Measurements from ENCODE around the gene GFPT2. TPM values are rescaled to one million over a fixed set of nuclear protein-coding genes. Genes with fewer than 3 reads are reported as not detected.

GFPT2 gene
- total and polyA plus RNA-seq, 2 experiments from 2014 or later: 45.2 to 75.3 TPM

DNA sequence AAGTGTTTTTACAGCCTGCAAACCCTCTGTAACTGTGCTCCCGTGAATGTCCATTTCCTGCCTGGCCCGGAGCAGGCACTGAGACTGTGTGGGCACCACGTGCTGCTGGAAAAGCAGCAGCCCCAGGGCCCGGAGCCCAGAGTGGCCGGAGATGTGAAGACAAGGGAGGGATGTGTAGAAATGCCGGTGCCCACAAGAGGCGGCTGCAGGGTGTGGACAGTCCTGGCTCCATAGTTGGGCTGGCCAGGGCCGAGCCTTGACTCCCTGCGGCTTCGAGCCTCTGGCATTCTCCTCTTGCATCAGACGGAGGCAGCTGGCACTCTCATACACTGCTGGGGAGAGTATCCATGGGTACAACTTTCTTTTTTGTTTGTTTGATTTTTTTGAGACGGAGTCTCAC lies 13.2 kb upstream of the GFPT2 start:
- H3K79me2 ChIP-seq (ENCODE audit: insufficient read depth): no peaks in the 10 kb centered on the region
- H3K4me1 ChIP-seq (ENCODE audit: insufficient read depth): peaks cover 9% of the 10 kb centered on the region
- no peaks in the 10 kb centered on the region for H3K27me3 ChIP-seq (replicated peaks; ENCODE audit: insufficient read depth)
- no peaks in the 10 kb centered on the region for H4K20me1 ChIP-seq (ENCODE audit: insufficient read depth)
- peak; percentile 78 for DNase-seq
- no peaks in the 10 kb centered on the region for H3K9me3 ChIP-seq (ENCODE audit: low read depth)
- H3K9me2 ChIP-seq (ENCODE audit: insufficient read depth): no peaks in the 10 kb centered on the region
- H3K9ac ChIP-seq: peak overlapping the region; percentile 24; the same call in 1 of the 2 replicates
- no peaks in the 10 kb centered on the region for H3F3A ChIP-seq (ENCODE audit: insufficient read depth)
- H2AFZ ChIP-seq: peak overlapping the region; percentile 81
- H3K4me2 ChIP-seq (ENCODE audit: unreplicated experiment): no peak overlapping the region
- H3K36me3 ChIP-seq (ENCODE audit: low read depth): no peaks in the 10 kb centered on the region
- 16% methylated on average over 12 of the region's 12 CpGs for WGBS, 2 experiments (ENCODE audit: low coverage in 1 of 2, low lambda C conversion rate in 2 of 2, missing lambda C conversion rate in 2 of 2)
- no peak overlapping the region for H3K4me3 ChIP-seq
- peak overlapping the region; percentile 16 for H3K27ac ChIP-seq
- TF ChIP-seq EZH2 (IDR thresholded peaks at IDR 0.05; ENCODE audit: insufficient read depth, poor library complexity, severe bottlenecking) (no peak), EZH2phosphoT487 (IDR thresholded peaks at IDR 0.05; ENCODE audit: insufficient read depth, low read depth) (no peak)
- in situ Hi-C loops (cut with MboI): no loop called here

GRCh38 chr5:180365829-180366228 lies 12.7 kb upstream of the GFPT2 start:
- Histone ChIP-seq H3K4me2 (ENCODE audit: unreplicated experiment) (no peak overlapping the region), H3K4me1 (ENCODE audit: insufficient read depth) (peaks cover 9% of the 10 kb centered on the region), H3F3A (ENCODE audit: insufficient read depth) (no peaks in the 10 kb centered on the region), H3K9ac (peak overlapping the region; percentile 24; the same call in 1 of the 2 replicates), H3K36me3 (ENCODE audit: low read depth) (no peaks in the 10 kb centered on the region), H3K4me3 (no peak overlapping the region), H3K9me3 (ENCODE audit: low read depth) (no peaks in the 10 kb centered on the region), H3K79me2 (ENCODE audit: insufficient read depth) (no peaks in the 10 kb centered on the region), H3K27me3 (replicated peaks; ENCODE audit: insufficient read depth) (no peaks in the 10 kb centered on the region), H3K27ac (peak overlapping the region; percentile 16), H3K9me2 (ENCODE audit: insufficient read depth) (no peaks in the 10 kb centered on the region), H4K20me1 (ENCODE audit: insufficient read depth) (no peaks in the 10 kb centered on the region), H2AFZ (peak overlapping the region; percentile 81)
- 74 to 75% methylated on average over 4 of the region's 4 CpGs for WGBS, 2 experiments (ENCODE audit: low coverage in 1 of 2, low lambda C conversion rate in 2 of 2, missing lambda C conversion rate in 2 of 2)
- in situ Hi-C loops (cut with MboI): no loop called here
- TF ChIP-seq EZH2phosphoT487 (IDR thresholded peaks at IDR 0.05; ENCODE audit: insufficient read depth, low read depth) (no peak), EZH2 (IDR thresholded peaks at IDR 0.05; ENCODE audit: insufficient read depth, poor library complexity, severe bottlenecking) (no peak)
- no peak for DNase-seq

- H3K4me2 ChIP-seq (ENCODE audit: unreplicated experiment): no peak overlapping the region
- H3K4me1 ChIP-seq (ENCODE audit: insufficient read depth): peaks cover 9% of the 10 kb centered on the region
- H3F3A ChIP-seq (ENCODE audit: insufficient read depth): no peaks in the 10 kb centered on the region
- no peaks in the 10 kb centered on the region for H3K9me3 ChIP-seq (ENCODE audit: low read depth)
- no peaks in the 10 kb centered on the region for H3K36me3 ChIP-seq (ENCODE audit: low read depth)
- DNase-seq: no peak
- H3K27me3 ChIP-seq (replicated peaks; ENCODE audit: insufficient read depth): no peaks in the 10 kb centered on the region
- H3K27ac ChIP-seq: no peak overlapping the region
- no peak for TF ChIP-seq EZH2phosphoT487 (IDR thresholded peaks at IDR 0.05; ENCODE audit: insufficient read depth, low read depth)
- TF ChIP-seq EZH2 (IDR thresholded peaks at IDR 0.05; ENCODE audit: insufficient read depth, poor library complexity, severe bottlenecking): no peak
- H2AFZ ChIP-seq: no peak overlapping the region
- H4K20me1 ChIP-seq (ENCODE audit: insufficient read depth): no peaks in the 10 kb centered on the region
- H3K9me2 ChIP-seq (ENCODE audit: insufficient read depth): no peaks in the 10 kb centered on the region
- no peak overlapping the region for H3K4me3 ChIP-seq
- 89 to 92% methylated on average over 10 of the region's 10 CpGs for WGBS, 2 experiments (ENCODE audit: low coverage in 1 of 2, low lambda C conversion rate in 2 of 2, missing lambda C conversion rate in 2 of 2)
- no peak overlapping the region for H3K9ac ChIP-seq
- in situ Hi-C loops (cut with MboI): no loop called here
- no peaks in the 10 kb centered on the region for H3K79me2 ChIP-seq (ENCODE audit: insufficient read depth)
These were observed 11.2 kb upstream of the GFPT2 start for GRCh38 chr5:180364306-180364856.

DNA sequence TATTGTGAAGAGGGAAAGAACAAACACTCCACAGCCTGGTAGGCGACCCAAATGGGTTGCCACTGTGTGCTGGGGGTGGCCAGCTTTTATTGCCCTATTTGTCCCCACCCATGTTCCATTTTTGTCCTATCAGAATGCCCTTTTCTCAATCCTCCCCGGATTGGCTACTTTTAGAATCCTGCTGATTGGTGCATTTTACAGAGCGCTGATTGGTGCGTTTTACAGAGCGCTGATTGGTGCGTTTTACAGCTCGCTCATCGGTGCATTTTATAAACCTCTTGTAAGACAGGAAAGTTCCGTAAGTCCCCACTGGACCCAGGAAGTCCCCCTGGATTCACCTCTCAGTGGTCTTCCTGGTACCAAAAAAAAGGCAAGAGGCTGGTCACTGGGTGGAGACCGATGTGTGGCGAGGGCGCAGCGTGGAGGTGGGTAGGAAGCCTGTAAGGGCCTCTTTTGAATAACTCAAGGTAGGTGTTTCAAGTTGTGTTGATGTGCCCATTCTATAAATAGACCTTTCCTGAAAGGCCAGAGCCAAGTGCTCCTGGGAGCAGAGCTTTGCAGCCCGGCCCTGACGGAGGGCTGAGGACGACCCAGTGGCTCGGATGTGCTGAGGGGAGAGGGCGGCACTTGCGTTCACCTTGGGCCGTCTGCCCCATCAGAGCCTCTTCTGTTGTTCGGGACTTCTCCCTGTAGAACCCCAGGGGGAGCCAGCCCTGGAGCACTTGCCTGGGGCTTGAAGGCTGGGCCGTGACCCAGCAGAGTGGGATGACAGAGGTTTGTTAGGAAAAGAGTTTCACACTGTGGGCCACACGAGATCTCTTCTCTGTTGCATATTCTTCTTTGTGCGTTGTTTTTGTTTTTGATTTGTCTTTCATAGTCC lies 7.2 kb upstream of the GFPT2 start:
- no peaks in the 10 kb centered on the region for H3K36me3 ChIP-seq (ENCODE audit: low read depth)
- no peak overlapping the region for H3K4me2 ChIP-seq (ENCODE audit: unreplicated experiment)
- H3F3A ChIP-seq (ENCODE audit: insufficient read depth): no peaks in the 10 kb centered on the region
- no peak overlapping the region for H3K27ac ChIP-seq
- no peaks in the 10 kb centered on the region for H3K9me3 ChIP-seq (ENCODE audit: low read depth)
- H3K4me3 ChIP-seq: no peak overlapping the region
- no peak overlapping the region for H3K9ac ChIP-seq
- no peak for TF ChIP-seq EZH2phosphoT487 (IDR thresholded peaks at IDR 0.05; ENCODE audit: insufficient read depth, low read depth)
- no peak for TF ChIP-seq EZH2 (IDR thresholded peaks at IDR 0.05; ENCODE audit: insufficient read depth, poor library complexity, severe bottlenecking)
- 88 to 92% methylated on average over 23 to 24 of the region's 24 CpGs for WGBS, 2 experiments (ENCODE audit: low coverage in 1 of 2, low lambda C conversion rate in 2 of 2, missing lambda C conversion rate in 2 of 2)
- no peaks in the 10 kb centered on the region for H3K9me2 ChIP-seq (ENCODE audit: insufficient read depth)
- in situ Hi-C loops (cut with MboI): no loop called here
- H3K4me1 ChIP-seq (ENCODE audit: insufficient read depth): no peaks in the 10 kb centered on the region
- no peak for DNase-seq
- H4K20me1 ChIP-seq (ENCODE audit: insufficient read depth): no peaks in the 10 kb centered on the region
- H2AFZ ChIP-seq: no peak overlapping the region
- no peaks in the 10 kb centered on the region for H3K27me3 ChIP-seq (replicated peaks; ENCODE audit: insufficient read depth)
- no peaks in the 10 kb centered on the region for H3K79me2 ChIP-seq (ENCODE audit: insufficient read depth)
